Measurements from ENCODE around the gene UCK2. TPM values are rescaled to one million over a fixed set of nuclear protein-coding genes. Genes with fewer than 3 reads are reported as not detected.

UCK2 gene
- polyA plus RNA-seq, 1 donor: 22.5 TPM

DNA sequence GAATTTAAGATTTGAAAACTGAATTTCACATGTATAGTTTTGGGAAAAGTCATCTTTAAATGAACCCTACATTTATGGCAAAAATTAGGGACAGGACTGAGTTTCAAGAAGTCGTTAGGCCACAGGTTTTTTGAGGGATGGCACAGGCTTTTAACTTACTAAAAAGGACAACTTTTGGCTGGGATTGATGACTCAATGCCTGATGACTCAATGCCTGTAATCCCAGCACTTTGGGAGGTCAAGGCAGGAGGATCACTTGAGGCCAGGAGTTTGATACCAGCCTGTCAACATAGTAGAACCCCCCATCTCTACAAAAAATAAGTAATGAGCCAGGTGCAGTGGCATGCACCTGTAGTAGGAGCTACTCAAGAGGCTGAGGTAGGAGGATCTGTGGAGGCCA, 15.9 kb downstream of the UCK2 start:
- DNase-seq: no peak
- Histone ChIP-seq H3K27me3 (ENCODE audit: control insufficient read depth, insufficient read depth, low read length) (no peaks in the 10 kb centered on the region), H3K9me3 (ENCODE audit: control insufficient read depth, low read depth, low read length) (no peaks in the 10 kb centered on the region), H3K4me3 (ENCODE audit: low read length) (no peak overlapping the region), H3K36me3 (ENCODE audit: control insufficient read depth, insufficient read depth, low read length) (no peaks in the 10 kb centered on the region), H3K27ac (ENCODE audit: low read length) (no peak overlapping the region), H3K4me1 (ENCODE audit: control insufficient read depth, insufficient read depth, low read length) (peaks cover 5% of the 10 kb centered on the region)
- no CpG with 5 or more reads among the region's 1 CpG for WGBS (ENCODE audit: insufficient coverage, low lambda C conversion rate)

DNA sequence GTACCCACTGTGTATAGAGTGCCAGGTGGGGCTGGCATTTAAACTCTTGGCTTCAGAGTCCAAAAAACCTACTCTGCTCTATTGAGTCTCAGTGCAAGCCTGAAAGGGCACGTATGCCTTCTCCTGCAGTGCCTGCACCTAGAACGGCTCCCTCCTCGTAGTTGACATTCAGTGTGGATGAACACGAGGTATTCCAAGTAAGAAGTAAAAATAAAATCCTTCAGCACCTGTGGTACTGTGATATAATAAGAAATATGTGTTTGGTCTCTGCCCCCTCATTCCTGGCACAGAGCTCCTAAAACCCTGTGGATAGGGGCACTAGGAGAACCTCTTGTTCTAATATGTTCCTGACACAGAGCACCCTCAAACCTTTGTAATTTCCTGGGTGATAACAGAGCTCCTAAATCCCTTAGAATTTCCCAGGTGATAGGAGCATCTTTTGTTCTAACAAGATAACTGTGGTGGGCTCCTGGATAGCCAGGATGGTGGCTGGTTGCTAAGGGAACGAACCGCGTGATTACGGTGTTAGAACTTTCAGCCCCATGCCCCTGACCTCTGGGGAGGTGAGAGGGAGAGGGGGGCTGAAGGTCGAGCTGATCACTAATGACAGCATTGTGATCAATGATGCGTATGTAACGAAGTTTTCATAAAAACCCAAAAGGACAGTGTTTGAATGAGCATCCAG, 16.8 kb downstream of the UCK2 start:
- Histone ChIP-seq H3K36me3 (ENCODE audit: control insufficient read depth, insufficient read depth, low read length) (no peaks in the 10 kb centered on the region), H3K27ac (ENCODE audit: low read length) (no peak overlapping the region), H3K9me3 (ENCODE audit: control insufficient read depth, low read depth, low read length) (no peaks in the 10 kb centered on the region), H3K4me3 (ENCODE audit: low read length) (no peak overlapping the region), H3K27me3 (ENCODE audit: control insufficient read depth, insufficient read depth, low read length) (no peaks in the 10 kb centered on the region), H3K4me1 (ENCODE audit: control insufficient read depth, insufficient read depth, low read length) (peaks cover 4% of the 10 kb centered on the region)
- DNase-seq: no peak
- no CpG with 5 or more reads among the region's 11 CpGs for WGBS (ENCODE audit: insufficient coverage, low lambda C conversion rate)

DNA sequence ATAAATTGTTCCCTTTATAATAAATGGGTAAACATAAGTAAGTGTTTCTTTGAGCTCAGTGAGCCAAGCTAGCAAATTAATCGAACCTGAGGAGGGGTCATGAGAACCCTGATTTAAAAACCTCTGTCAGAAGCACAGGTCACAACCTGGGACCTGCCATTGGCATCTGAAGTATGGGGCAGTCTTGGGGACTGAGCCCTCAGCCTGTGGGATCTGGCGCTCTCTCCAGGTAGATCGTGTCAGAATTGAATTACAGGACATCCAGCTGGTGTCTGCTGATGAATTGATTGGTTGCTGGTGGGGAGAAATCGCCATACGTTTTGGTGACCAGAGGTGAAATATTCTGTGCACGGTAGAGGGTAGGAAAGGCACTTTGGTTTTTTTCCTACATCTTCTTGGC, 17.5 kb downstream of the UCK2 start:
- Histone ChIP-seq H3K4me3 (ENCODE audit: low read length) (no peak overlapping the region), H3K36me3 (ENCODE audit: control insufficient read depth, insufficient read depth, low read length) (no peaks in the 10 kb centered on the region), H3K27me3 (ENCODE audit: control insufficient read depth, insufficient read depth, low read length) (no peaks in the 10 kb centered on the region), H3K27ac (ENCODE audit: low read length) (no peak overlapping the region), H3K9me3 (ENCODE audit: control insufficient read depth, low read depth, low read length) (no peaks in the 10 kb centered on the region), H3K4me1 (ENCODE audit: control insufficient read depth, insufficient read depth, low read length) (no peaks in the 10 kb centered on the region)
- 82% methylated on average over 3 of the region's 6 CpGs for WGBS (ENCODE audit: insufficient coverage, low lambda C conversion rate)
- no peak for DNase-seq

DNA sequence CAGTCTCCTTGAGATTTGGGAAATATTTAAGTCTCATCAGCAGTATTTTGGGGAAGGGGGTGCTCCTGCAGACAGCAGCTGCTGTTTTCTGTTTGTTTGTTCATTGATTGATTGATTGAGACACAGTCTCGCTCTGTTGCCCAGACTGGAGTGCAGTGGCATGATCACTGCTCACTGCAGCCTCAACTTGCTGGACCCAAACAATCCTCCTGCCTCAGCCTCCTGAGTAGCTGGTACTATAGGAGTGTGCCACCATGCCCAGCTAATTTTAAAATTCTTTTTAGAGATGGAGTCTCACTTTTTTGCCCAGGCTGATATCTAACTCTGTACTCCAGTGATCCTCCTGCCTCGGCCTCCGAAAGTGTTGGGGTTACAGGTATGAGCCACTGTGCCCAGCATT, 18.2 kb downstream of the UCK2 start:
- H3K4me1 ChIP-seq (ENCODE audit: control insufficient read depth, insufficient read depth, low read length): no peaks in the 10 kb centered on the region
- H3K27me3 ChIP-seq (ENCODE audit: control insufficient read depth, insufficient read depth, low read length): no peaks in the 10 kb centered on the region
- no peak overlapping the region for H3K4me3 ChIP-seq (ENCODE audit: low read length)
- H3K27ac ChIP-seq (ENCODE audit: low read length): no peak overlapping the region
- no CpG with 5 or more reads among the region's 3 CpGs for WGBS (ENCODE audit: insufficient coverage, low lambda C conversion rate)
- no peaks in the 10 kb centered on the region for H3K36me3 ChIP-seq (ENCODE audit: control insufficient read depth, insufficient read depth, low read length)
- H3K9me3 ChIP-seq (ENCODE audit: control insufficient read depth, low read depth, low read length): no peaks in the 10 kb centered on the region
- no peak for DNase-seq

DNA sequence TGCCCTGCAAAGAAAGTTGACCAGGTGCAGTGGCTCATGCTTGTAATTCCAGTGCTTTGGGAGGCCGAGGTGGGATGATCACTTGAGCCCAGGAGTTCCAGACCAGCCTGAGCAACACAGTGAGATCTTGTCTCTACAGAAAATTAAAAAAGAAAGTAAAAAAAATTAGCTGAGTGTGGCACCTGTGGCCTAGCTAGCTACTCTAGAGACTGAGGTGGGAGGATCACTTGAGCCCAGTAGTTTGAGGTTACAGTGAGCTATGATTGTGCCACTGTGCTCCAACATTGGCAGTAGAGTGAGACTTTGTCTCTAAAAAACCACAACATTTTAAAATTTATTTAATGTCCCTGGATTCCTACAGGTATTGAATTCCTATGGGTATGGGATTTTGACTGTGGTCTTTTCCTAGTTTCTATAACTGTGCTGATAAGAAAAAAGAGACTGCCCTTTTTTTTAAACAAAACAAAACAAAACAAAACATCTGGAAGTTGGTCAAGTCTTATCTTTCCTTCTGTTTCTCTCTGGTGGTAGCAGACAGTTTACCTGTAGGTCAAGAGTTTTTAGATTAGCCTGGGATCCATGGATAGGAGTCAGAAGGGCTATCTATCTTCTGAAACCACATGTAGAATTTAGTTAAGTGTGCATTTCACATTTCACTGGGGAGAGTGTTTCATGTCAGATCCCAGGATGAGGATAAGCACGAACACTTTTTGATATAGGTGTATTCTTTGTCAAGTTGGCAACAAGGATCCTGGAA, 18.8 kb downstream of the UCK2 start:
- Histone ChIP-seq H3K27ac (ENCODE audit: low read length) (no peak overlapping the region), H3K4me3 (ENCODE audit: low read length) (no peak overlapping the region), H3K9me3 (ENCODE audit: control insufficient read depth, low read depth, low read length) (no peaks in the 10 kb centered on the region), H3K4me1 (ENCODE audit: control insufficient read depth, insufficient read depth, low read length) (peaks cover 4% of the 10 kb centered on the region), H3K27me3 (ENCODE audit: control insufficient read depth, insufficient read depth, low read length) (no peaks in the 10 kb centered on the region), H3K36me3 (ENCODE audit: control insufficient read depth, insufficient read depth, low read length) (no peaks in the 10 kb centered on the region)
- no peak for DNase-seq
- WGBS (ENCODE audit: insufficient coverage, low lambda C conversion rate): 80% methylated on average over 2 of the region's 2 CpGs

DNA sequence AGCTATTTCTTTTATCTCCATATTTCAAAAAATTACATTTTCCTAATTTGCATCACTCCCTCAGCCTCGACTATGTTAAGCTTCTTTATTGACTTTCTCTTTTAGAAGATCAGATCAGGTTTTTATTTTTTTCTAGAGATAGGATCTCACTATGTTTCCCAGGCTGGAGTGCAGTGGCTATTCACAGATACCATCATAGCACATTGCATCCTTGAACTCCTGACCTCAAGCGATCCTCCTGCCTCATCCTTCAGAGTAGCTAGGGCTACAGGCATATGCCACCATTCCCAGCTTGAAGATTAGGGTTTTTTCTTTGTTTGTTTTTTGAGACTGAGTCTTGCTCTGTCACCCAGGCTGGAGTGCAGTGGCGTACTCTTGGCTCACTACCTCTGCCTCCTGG, 20.1 kb downstream of the UCK2 start:
- peaks cover 6% of the 10 kb centered on the region for H3K4me1 ChIP-seq (ENCODE audit: control insufficient read depth, insufficient read depth, low read length)
- DNase-seq: no peak
- H3K9me3 ChIP-seq (ENCODE audit: control insufficient read depth, low read depth, low read length): no peaks in the 10 kb centered on the region
- H3K27ac ChIP-seq (ENCODE audit: low read length): no peak overlapping the region
- H3K4me3 ChIP-seq (ENCODE audit: low read length): no peak overlapping the region
- WGBS (ENCODE audit: insufficient coverage, low lambda C conversion rate): 79% methylated on average over 2 of the region's 3 CpGs
- H3K36me3 ChIP-seq (ENCODE audit: control insufficient read depth, insufficient read depth, low read length): no peaks in the 10 kb centered on the region
- H3K27me3 ChIP-seq (ENCODE audit: control insufficient read depth, insufficient read depth, low read length): no peaks in the 10 kb centered on the region

DNA sequence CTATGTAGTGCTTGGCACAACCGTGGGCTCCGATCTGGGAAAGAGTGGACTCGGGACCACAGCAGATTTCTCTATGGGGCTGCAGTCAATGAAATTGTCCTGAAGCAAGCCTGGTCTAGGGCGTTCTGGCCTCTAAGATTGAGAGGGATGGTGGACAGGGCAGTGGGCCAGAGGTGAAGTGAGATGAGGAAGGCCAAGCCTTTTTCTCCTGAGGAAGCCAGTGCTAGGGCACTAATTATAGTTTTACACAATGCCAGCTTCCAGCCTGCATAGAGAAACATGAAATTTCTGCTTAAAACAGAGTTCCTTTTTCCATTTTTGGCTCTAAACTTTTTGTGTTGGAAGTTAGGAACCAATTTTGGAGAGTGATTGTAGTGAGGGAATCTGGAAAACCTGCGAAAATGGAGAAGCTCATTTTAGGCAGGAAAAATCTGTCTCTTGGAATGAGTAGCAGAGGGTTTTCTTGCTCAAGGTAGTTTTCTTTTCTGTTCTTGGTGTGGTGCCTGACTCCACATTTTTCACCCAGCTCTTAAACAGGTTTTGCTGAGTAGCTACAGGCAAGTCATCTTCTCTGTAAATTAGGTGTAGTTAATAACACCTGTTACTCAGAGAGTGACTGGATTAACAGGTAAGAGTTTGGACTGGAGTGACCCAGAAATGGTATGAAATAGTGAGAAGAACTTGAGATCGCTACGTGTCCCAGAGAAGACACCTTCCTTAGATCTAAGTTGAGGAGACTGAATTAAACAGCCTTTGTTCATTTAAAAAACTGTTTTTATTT, 22.1 kb downstream of the UCK2 start:
- no peak for DNase-seq

DNA sequence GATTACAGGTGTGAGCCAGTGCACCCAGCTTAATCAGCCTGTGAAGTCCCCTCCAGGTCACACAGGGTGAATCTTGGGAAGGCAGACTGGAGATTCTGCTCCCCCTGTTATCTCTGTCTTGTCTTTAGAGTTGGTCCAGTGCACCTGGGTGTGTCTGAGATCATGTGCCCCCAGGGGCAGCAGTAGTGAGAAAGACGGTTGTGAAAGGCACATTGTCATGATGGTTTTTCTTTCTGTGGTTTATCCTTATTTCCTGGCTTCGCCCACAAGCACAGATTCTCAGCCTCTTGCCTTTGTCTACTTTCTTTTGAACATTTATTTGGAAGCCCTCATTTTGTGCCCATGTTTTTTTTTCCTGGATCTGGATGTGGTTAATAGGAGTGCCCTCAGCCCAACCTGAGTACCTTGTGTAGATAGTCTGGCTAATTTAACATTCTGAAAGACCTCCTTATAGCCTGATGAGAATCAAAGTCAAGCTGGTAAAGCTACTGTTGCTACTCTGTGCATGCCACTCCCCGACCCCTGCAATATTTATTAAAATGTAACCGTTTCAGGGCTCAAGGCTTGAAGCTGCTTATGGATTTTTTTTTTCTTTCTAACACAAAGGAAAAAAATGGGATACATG, 23.7 kb downstream of the UCK2 start:
- DNase-seq: peak; percentile 41 to 54
- WGBS (ENCODE audit: insufficient coverage, low lambda C conversion rate): 83% methylated on average over 1 of the region's 4 CpGs
- peaks cover 9% of the 10 kb centered on the region for H3K4me1 ChIP-seq (ENCODE audit: control insufficient read depth, insufficient read depth, low read length)
- no peaks in the 10 kb centered on the region for H3K36me3 ChIP-seq (ENCODE audit: control insufficient read depth, insufficient read depth, low read length)
- H3K4me3 ChIP-seq (ENCODE audit: low read length): no peak overlapping the region
- no peaks in the 10 kb centered on the region for H3K27me3 ChIP-seq (ENCODE audit: control insufficient read depth, insufficient read depth, low read length)
- H3K27ac ChIP-seq (ENCODE audit: low read length): no peak overlapping the region
- no peaks in the 10 kb centered on the region for H3K9me3 ChIP-seq (ENCODE audit: control insufficient read depth, low read depth, low read length)

More for the DNA sequence above, 22.1 kb downstream of the UCK2 start:
- no peaks in the 10 kb centered on the region for H3K27me3 ChIP-seq (ENCODE audit: control insufficient read depth, insufficient read depth, low read length)
- H3K9me3 ChIP-seq (ENCODE audit: control insufficient read depth, low read depth, low read length): no peaks in the 10 kb centered on the region
- whole genome bisulfite sequencing (ENCODE audit: insufficient coverage, low lambda C conversion rate): 100% methylated on average over 2 of the region's 7 CpGs
- peaks cover 6% of the 10 kb centered on the region for H3K4me1 ChIP-seq (ENCODE audit: control insufficient read depth, insufficient read depth, low read length)
- H3K36me3 ChIP-seq (ENCODE audit: control insufficient read depth, insufficient read depth, low read length): no peaks in the 10 kb centered on the region
- H3K4me3 ChIP-seq (ENCODE audit: low read length): no peak overlapping the region
- no peak overlapping the region for H3K27ac ChIP-seq (ENCODE audit: low read length)

DNA sequence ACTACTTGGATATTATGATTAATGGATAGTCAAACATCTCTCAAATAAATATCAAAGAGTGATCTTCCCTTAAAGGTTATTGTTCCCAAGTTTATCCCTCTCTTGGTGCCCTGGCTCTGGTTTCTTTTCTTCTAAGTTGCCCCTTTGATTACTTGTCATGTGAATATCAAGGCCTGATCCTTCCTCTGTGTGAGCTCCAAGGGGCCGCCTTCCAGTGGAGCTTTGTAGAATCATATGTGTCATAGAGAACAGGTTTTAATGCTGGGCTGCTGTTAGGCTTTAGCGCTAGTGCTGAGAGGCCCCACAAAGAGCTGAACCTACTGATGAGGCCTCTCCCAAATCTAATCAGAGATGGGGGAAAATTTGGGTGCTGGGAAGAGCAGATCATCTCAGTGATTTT, 25.5 kb downstream of the UCK2 start:
- Histone ChIP-seq H3K4me3 (ENCODE audit: low read length) (no peak overlapping the region), H3K36me3 (ENCODE audit: control insufficient read depth, insufficient read depth, low read length) (no peaks in the 10 kb centered on the region), H3K27ac (ENCODE audit: low read length) (no peak overlapping the region), H3K4me1 (ENCODE audit: control insufficient read depth, insufficient read depth, low read length) (peaks cover 25% of the 10 kb centered on the region), H3K9me3 (ENCODE audit: control insufficient read depth, low read depth, low read length) (no peaks in the 10 kb centered on the region), H3K27me3 (ENCODE audit: control insufficient read depth, insufficient read depth, low read length) (no peaks in the 10 kb centered on the region)
- DNase-seq: no peak
- WGBS (ENCODE audit: insufficient coverage, low lambda C conversion rate): no CpG with 5 or more reads among the region's 2 CpGs

DNA sequence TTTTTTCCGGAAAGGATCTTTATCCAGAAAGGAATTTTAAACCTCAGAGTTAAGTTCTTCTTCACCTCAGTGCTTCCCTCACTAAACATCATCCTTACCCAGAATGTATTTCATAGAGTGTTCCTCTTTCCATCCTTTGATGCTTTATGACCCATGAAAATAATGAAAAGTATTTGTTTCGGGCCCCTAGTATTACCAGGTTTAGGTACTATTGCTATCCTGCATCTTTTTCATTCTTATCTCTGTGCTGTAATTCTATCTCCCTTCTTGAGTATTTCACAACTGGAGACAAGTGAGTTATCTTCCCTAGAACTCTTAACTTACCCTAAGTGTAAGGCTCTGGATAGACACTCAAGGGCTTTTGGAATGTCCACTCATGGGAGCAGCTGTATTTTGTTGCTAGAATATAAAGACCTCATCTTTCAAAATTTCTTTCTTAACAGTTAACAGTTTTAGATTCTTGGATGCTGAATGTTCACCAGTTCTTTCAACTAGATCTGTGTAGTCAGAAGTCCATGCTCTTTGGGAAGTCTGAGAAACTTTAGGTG, 26.2 kb downstream of the UCK2 start:
- Histone ChIP-seq H3K36me3 (ENCODE audit: control insufficient read depth, insufficient read depth, low read length) (no peaks in the 10 kb centered on the region), H3K4me1 (ENCODE audit: control insufficient read depth, insufficient read depth, low read length) (peaks cover 33% of the 10 kb centered on the region), H3K27me3 (ENCODE audit: control insufficient read depth, insufficient read depth, low read length) (no peaks in the 10 kb centered on the region), H3K9me3 (ENCODE audit: control insufficient read depth, low read depth, low read length) (no peaks in the 10 kb centered on the region), H3K27ac (ENCODE audit: low read length) (no peak overlapping the region), H3K4me3 (ENCODE audit: low read length) (no peak overlapping the region)
- 60% methylated on average over 1 of the region's 2 CpGs for WGBS (ENCODE audit: insufficient coverage, low lambda C conversion rate)
- DNase-seq: no peak

Data from large intestine (tissue), 3 donors.